A673 (cell line): ENCODE results near the gene DLL3. TPM values are rescaled to one million over a fixed set of nuclear protein-coding genes. Genes with fewer than 3 reads are reported as not detected.

ENCODE experiments used
- BruUV-seq: library from RNA; stranded (reverse); fragments of 400-500 nt; replicated peaks from 2 replicates; lab custom pipeline; 2021; lab: Mats Ljungman, UMichigan
- CTCF ChIA-PET: fragments of 300-600 bp; sonication (Branson Sonifier 250); formaldehyde crosslinking; loops from one replicate; lab custom pipeline; 2022; ENCODE audit warnings: antibody characterized with exemption; lab: Charles Lee
- POLR2A ChIA-PET: fragments of 300-600 bp; sonication (Branson Sonifier 250); formaldehyde crosslinking; loops from one replicate; lab custom pipeline; 2022; ENCODE audit warnings: antibody characterized with exemption; ENCODE audit not compliant: low non-redundant PET; lab: Charles Lee
- DNase-seq: peaks from one replicate; pipeline ENCODE4 v3.0.0-alpha.2; 2015; ENCODE audit warnings: low spot score
- H3K27ac ChIP-seq: fragments of 200-600 bp; sonication (generic); 2 replicates; pipeline ENCODE4 v1.5.1; 2016; ENCODE audit warnings: mixed run types, low read depth, mild to moderate bottlenecking, mixed read lengths, antibody characterized with exemption, low read length; ENCODE audit not compliant: poor library complexity, severe bottlenecking
- H3K27me3 ChIP-seq: fragments of 200-600 bp; sonication (generic); replicated peaks from 2 replicates; pipeline ENCODE4 v1.6.1; 2017; ENCODE audit warnings: mixed run types, low read depth, mild to moderate bottlenecking, mixed read lengths, antibody characterized with exemption, low read length; ENCODE audit not compliant: insufficient read depth, poor library complexity
- H3K36me3 ChIP-seq: fragments of 200-600 bp; sonication (generic); 2 replicates; pipeline ENCODE4 v1.6.1; 2016; ENCODE audit warnings: mixed run types, mild to moderate bottlenecking, mixed read lengths, antibody characterized with exemption, low read length; ENCODE audit not compliant: insufficient read depth, poor library complexity, severe bottlenecking
- H3K4me1 ChIP-seq: fragments of 200-600 bp; sonication (generic); 2 replicates; pipeline ENCODE4 v1.6.1; 2017; ENCODE audit warnings: mixed run types, mild to moderate bottlenecking, mixed read lengths, antibody characterized with exemption, low read length; ENCODE audit not compliant: insufficient read depth, poor library complexity, severe bottlenecking
- H3K4me3 ChIP-seq: fragments of 200-600 bp; sonication (generic); 2 replicates; pipeline ENCODE4 v1.5.1; 2016; ENCODE audit warnings: low read depth, mixed run types, mild to moderate bottlenecking, mixed read lengths, low read length; ENCODE audit not compliant: poor library complexity, severe bottlenecking
- H3K9me3 ChIP-seq: fragments of 200-600 bp; sonication (generic); 2 replicates; pipeline ENCODE4 v1.6.1; 2016; ENCODE audit warnings: mixed run types, low read depth, mild to moderate bottlenecking, mixed read lengths, antibody characterized with exemption, low read length; ENCODE audit not compliant: poor library complexity, severe bottlenecking
- CTCF ChIP-seq: fragments of 300-800, 200-600 bp; sonication (generic); conservative IDR thresholded peaks from 2 replicates; pipeline ENCODE4 v1.5.1; 2017; ENCODE audit warnings: low read depth, mild to moderate bottlenecking, antibody characterized with exemption, low read length, moderate library complexity, mixed read lengths
- EZH2 ChIP-seq: fragments of 200-600 bp; sonication (generic); IDR thresholded peaks from 2 replicates; pipeline ENCODE4 v1.6.1; 2017; ENCODE audit warnings: borderline replicate concordance, low read depth, mild to moderate bottlenecking, mixed read lengths, antibody characterized with exemption, low read length; ENCODE audit not compliant: poor library complexity, severe bottlenecking
- intact Hi-C: fragments of 100-400 bp; cut with micrococcal nuclease; formaldehyde crosslinking; loops from one replicate; pipeline ENCODE4 v1.10.0; 2022; ENCODE audit not compliant: unreplicated experiment
- total RNA-seq: library from RNA; stranded (reverse); gene quantifications from 2 replicates; pipeline ENCODE4 v1.2.3, GENCODE V29; 2021

DLL3 gene
- total RNA-seq, 1 experiment from 2014 or later: 0.69 TPM

- CTCF ChIA-PET: no interaction called here
- intact Hi-C loops: loop anchor here (2.0 kb wide), 1 partner anchor 52 kb away; the partner anchor contains the start of gene EID2B
These were observed 18.2 kb upstream of the DLL3 start, which contains the start of gene TIMM50 for GRCh38 chr19:39480337-39481228. TIMM50 (plus strand) TSS chr19:39480838; CDS start chr19:39480854, 16 bp downstream.

GRCh38 chr19:39481229-39481545, 17.6 kb upstream of the DLL3 start:
- H3K9me3 ChIP-seq: no peaks in the 10 kb centered on the region
- DNase-seq: no peak
- H3K27ac ChIP-seq: peak overlapping the region; percentile 92
- H3K36me3 ChIP-seq: peaks cover 24% of the 10 kb centered on the region
- H3K4me1 ChIP-seq: peaks cover 11% of the 10 kb centered on the region
- intact Hi-C loops: loop anchor here (2.0 kb wide), 1 partner anchor 52 kb away; the partner anchor contains the start of gene EID2B
- TSS peak; percentile 33 for BruUV-seq
- ChIA-PET CTCF (interaction anchor here (0.6 kb wide), 1 partner anchor 56 kb away, joined by 3 read pairs; no protein-coding TSS in a partner anchor), POLR2A (no interaction called here)
- TF ChIP-seq EZH2: no peak
- TF ChIP-seq CTCF: no peak
- H3K4me3 ChIP-seq: peak overlapping the region; percentile 95
- no peaks in the 10 kb centered on the region for H3K27me3 ChIP-seq

More at GRCh38 chr19:39480337-39481228, 18.2 kb upstream of the DLL3 start, which contains the start of gene TIMM50:
- peak within 1 kb of the TSS; percentile 95 for H3K4me3 ChIP-seq
- peaks cover 24% of the 10 kb centered on the region for H3K36me3 ChIP-seq
- H3K4me1 ChIP-seq: peaks cover 11% of the 10 kb centered on the region
- H3K27me3 ChIP-seq: no peaks in the 10 kb centered on the region
- POLR2A ChIA-PET: no interaction called here
- peak within 1 kb of the TSS; percentile 92 for H3K27ac ChIP-seq
- TF ChIP-seq CTCF (0 out of 2 replicates have a peak, but pooled peaks have one; percentile 12), EZH2 (no peak)
- no TSS peak for BruUV-seq
- DNase-seq: peak; percentile 98
- H3K9me3 ChIP-seq: no peaks in the 10 kb centered on the region

- no TSS peak for BruUV-seq
These were observed 17.1 kb upstream of the DLL3 start for GRCh38 chr19:39481676-39482075.

More at GRCh38 chr19:39481676-39482075, 17.1 kb upstream of the DLL3 start:
- no peaks in the 10 kb centered on the region for H3K27me3 ChIP-seq
- H3K9me3 ChIP-seq: no peaks in the 10 kb centered on the region
- H3K4me1 ChIP-seq: peaks cover 11% of the 10 kb centered on the region
- ChIA-PET CTCF (interaction anchor here (0.6 kb wide), 1 partner anchor 57 kb away, joined by 3 read pairs; no protein-coding TSS in a partner anchor), POLR2A (no interaction called here)
- H3K27ac ChIP-seq: peak overlapping the region; percentile 92
- H3K4me3 ChIP-seq: peak overlapping the region; percentile 95
- H3K36me3 ChIP-seq: peaks cover 26% of the 10 kb centered on the region
- TF ChIP-seq CTCF (no peak), EZH2 (no peak)
- intact Hi-C loops: loop anchor here (2.0 kb wide), 1 partner anchor 51 kb away; the partner anchor contains the start of gene EID2B
- no peak for DNase-seq
